ENCODE results near the gene SLC17A9.

SLC17A9 gene

DNA sequence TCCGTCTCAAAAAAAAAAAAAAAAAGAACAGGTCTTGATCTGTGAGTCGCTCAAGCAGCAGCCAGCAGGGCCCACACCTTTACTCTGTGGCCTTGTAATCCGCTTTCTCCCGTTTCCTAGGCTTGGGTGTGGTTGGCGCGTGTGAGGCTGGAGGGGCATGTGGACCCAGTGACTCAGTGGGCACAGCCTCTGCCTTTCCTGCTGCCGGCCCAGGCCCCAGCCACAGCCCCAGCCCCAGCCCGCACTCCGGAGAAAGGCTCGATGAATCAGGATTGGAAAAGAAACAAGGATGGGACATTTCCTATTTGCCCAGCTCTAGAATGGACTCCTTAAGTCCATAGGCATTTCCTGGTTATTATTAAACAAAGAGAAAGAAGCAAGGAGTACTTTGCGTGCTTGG is 50.0 kb downstream of the SLC17A9 start:
- DNase-seq (ENCODE audit: low read depth in 2 of 2), result no peak

DNA sequence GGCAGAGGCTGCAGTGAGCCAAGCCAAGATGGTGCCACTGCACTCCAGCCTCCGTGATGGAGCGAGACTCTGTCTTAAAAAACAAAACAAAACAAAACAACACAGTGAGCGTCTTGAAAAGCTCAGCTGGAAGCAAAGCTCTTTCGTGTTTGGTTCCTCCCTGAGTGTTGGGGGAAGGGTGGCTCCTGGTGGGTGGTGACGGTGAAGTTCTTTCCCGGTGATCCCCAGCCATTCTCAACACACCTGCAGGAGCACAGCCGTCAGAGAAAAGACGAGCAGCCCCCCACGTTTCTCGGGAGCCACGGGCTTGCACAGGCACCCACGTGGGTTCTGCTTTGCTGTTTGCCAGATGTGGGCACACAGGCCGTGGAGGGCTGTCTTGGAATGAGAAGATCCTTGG is 51.0 kb downstream of the SLC17A9 start:
- no peak for DNase-seq (ENCODE audit: low read depth in 2 of 2)

GRCh38 chr20:63004607-63005364 is 52.3 kb downstream of the SLC17A9 start:
- DNase-seq (ENCODE audit: low read depth in 2 of 2), result no peak

- no peak for DNase-seq (ENCODE audit: low read depth in 2 of 2)
Observed at GRCh38 chr20:63005365-63005861, 52.9 kb downstream of the SLC17A9 start.

- DNase-seq (ENCODE audit: low read depth in 2 of 2), result no peak
Observed at GRCh38 chr20:63005862-63006539, 53.5 kb downstream of the SLC17A9 start.

- no peak for DNase-seq (ENCODE audit: low read depth in 2 of 2)
Observed at GRCh38 chr20:63006540-63007359, 54.2 kb downstream of the SLC17A9 start, which contains the start of gene BHLHE23. Gene BHLHE23, minus strand, starts transcription at chr20:63006964. Its CDS starts 190 bp downstream, at chr20:63006774.

DNA sequence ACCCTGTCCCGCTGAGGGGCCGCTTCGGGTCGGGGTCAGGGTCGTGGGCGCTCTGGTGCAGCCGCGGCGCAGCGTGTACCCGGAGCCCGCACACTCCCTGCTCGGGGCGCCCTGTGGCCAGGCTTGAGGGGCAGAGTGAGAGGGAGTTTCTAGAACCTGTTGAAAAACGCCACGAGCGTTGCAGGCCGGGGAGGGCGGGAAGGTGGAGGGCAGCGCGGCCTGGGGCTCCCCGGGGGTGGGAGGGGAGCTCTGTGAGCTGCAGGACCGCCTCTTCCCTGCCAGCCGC is 54.8 kb downstream of the SLC17A9 start:
- DNase-seq (ENCODE audit: low read depth in 2 of 2), result no peak

GRCh38 chr20:63007646-63008488 is 55.4 kb downstream of the SLC17A9 start:
- no peak for DNase-seq (ENCODE audit: low read depth in 2 of 2)

DNA sequence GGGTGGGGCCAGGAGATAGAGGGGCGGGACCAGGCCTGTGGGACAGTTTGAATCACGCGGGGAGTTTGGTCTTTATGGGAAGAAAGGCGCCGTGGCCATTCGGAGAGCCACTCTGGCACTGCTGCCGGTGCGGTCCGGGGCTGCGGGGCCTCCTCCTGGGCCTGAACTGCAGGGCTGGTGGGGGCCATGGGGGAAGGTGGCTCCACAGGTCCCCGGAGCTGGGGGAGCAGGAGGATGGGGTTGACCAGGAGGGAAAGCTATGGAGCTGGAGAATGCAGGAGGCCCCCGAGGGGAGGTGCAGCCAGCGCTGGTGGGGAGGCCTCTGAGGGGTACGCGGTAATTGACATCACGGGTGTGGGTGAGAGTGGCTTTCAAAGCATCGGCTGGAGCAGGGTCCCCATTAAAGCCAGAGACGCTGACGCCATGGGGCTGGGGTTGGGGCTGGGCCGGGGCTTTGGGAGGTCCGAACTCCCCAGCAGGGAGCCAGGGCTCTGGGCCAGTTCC is 56.1 kb downstream of the SLC17A9 start:
- DNase-seq (ENCODE audit: low read depth in 2 of 2), result no peak

DNA sequence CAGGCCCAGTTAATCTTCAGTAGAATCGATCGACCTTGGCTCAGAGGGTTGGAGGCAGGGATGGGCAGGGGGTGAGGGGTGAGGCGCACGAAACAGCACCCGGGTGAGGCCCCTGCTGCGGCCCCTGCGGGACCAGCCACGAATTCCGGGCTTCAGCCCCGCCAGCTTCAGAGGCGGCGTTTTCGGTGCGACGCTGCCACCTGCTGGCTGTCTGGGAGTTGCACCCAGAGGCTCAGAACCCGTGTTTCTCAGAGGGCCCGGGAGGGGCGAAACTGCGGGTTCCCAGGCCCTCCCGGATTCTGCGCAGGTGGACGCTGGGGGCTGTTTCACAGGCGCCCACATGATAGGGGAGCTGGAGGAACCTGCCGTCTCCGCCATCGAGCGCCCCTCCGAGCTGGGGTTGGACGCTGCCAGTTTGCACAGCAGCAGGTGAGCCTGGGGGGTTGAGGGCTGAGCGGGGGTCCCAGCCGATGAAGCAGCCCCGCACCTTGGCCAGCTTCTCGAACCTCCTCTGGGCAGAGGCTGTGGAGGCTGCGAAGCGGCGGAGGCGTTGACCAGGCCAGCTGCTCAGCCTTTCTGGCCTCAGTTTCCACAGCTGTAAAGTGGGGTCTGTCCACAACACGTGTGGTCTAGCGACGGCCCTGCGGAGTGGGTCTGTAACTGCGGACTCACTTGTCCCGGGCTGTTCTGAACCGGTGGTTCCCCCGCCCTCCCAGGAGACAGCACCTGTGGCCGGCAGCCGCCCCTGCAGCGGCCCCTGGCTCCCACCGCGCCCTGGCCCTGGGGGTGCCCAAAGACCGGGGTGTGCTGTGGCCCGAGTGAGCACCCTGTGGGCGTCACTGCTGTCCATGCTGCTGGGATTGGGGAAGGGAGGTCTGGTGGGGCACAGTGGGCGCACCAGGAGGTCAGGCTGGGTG is 56.8 kb downstream of the SLC17A9 start:
- peak; percentile 59 to 76 for DNase-seq (ENCODE audit: low read depth in 2 of 2)

DNA sequence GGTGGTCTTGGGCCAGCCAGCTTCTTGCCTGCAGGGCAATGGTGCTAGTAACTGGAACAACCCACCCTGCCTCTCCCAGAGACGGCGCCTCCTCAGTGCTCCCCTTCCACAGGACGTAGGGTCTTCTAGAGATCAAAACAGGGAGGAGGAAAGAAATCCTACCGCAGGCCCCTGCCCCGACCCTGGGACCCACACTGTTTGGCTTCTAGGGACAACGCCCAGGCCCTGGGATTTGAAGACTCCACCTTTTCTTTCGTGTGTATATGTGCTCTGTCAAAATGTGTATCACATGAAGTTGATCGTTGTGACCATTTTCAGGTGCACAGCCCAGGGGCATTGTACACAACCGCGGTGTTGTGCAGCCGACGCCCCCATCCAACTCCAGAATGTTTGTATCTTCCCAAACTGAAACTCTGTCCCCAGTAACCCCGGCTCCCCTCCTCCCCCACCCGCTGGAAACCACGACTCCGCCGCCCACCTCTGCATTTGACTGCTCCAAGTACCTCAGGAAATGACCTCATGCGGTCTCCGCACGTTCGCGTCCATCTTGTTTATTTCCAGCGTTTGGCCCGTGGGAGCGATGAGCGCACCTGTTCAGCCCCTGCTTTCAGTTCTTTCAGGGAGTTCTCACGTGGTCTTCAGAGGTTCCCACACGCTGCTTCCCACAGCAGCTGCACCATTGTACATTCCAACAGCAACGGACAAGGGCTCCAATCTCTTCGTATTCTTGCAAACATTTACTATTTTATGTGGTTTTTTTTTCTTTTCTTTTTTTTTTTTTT is 57.7 kb downstream of the SLC17A9 start:
- peak; percentile 48 to 66 for DNase-seq (ENCODE audit: low read depth in 2 of 2)

DNA sequence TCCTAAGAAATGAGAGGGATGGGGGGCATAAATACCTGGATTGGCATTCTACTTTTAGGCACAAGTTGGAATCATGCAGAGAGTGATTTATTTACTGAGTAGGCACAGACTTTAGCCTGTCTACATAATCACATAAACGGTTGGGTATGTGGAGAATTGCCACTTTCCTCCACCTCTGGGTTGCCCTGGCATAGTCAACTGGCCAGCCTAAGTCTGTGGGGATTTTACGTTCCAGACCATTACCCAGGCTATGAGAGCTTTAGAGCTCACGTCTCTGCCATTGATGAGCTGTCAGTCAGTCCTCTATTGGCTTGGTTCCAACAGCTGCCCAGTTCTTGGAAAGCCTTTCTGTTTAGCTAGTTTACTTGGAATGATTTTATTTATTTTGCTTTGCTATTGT is 59.3 kb downstream of the SLC17A9 start:
- DNase-seq (ENCODE audit: low read depth in 2 of 2), result no peak

DNA sequence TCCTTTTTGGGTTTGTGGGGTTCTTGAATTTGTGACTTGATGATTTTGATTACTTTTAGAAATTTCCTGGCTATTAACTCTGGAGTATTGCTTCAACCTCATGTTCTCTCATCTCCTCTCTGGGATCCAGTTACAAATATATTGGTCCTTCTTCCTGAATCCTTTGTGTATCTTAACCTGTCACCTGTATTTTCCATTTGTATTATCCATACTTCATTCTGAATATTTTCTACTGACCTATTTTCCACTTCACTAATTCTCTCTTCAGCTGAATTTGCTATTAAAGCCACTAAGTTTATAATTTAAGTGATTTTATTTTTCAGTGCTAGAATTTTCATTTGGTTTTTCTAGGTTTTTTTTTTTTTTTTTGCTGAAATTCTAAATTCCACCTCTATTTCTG is 60.7 kb downstream of the SLC17A9 start:
- no peak for DNase-seq (ENCODE audit: low read depth in 2 of 2)

- no peak for DNase-seq (ENCODE audit: low read depth in 2 of 2)
Observed at GRCh38 chr20:63014287-63014686, 61.8 kb downstream of the SLC17A9 start.

DNA sequence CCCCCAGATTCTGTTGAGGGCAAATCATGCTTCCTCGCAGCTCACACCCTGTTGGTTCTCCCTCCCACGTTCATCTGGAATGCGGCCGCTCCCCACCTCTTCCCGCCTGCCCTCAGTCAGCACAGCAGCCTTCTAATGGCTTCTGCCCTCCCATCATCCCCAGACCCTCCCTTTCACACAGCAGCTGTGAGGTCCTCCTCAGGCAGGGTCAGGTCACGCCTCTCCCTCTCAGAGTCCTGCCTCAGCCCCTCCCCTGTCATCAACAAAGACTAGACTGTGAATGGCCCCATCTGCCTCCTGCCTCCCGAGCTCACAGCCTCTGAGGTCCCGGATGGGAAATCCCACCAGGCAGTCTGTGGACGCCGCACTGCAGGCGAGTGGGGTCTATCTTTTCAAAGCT is 62.2 kb downstream of the SLC17A9 start:
- DNase-seq (ENCODE audit: low read depth in 2 of 2), result no peak

DNA sequence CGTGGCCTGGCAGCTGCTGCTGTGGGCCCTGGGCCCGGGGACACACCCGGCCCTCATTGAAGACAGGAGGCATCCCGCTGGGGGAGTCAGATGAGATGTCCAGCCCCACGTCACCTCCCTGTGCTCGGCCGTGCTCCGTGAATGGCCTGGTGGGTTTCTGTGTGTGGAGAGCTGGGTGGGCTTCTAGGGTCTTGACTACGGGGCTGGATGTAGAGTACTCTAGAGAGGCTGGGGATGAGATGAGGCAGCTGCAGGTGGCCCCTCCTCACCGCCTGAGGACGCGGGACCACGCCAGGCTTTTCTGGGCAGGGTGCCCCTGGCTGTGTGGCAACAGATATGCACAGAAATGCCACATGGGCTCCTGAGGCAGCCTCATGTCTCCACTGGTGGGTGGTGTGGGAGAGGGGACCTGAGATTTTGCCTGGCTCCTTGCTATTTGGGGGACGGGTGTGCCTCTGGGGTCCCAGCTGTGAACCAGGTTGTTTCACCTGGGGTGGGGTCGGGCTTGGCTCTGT is 62.7 kb downstream of the SLC17A9 start:
- DNase-seq (ENCODE audit: low read depth in 2 of 2), result no peak

- DNase-seq (ENCODE audit: low read depth in 2 of 2), result no peak
Observed at GRCh38 chr20:63015662-63016361, 63.3 kb downstream of the SLC17A9 start.

DNA sequence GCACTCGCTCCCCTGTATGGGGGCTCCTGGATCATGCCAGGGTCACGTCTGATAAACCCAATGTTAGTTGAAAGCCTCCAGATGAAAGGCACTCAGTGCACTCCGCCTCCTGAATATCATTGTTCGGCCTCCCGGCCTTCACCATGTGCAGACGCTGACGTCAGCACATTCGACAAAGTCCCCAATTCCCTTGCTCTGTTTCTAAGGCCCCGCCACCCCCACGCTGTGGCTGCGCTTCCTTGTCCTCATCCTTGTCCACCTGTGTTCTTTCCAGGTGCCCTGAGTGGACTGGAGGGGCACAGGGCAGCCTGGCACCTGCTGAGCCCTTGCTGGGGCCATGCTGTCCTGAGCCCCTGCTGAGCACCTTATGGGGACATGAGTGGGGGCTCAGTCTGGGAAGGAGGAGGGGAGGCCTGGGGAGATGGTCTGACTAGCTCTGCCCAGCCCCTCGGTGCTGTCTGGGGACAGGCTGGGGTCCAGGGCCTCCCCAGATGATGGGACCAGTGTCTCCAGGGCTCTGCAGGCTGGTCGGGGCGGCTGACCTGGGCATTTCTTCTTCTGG is 64.1 kb downstream of the SLC17A9 start:
- DNase-seq (ENCODE audit: low read depth in 2 of 2), result no peak

Data from stimulated activated CD4-positive, alpha-beta T cell treated with anti-CD3 and anti-CD28 coated beads, Interleukin-15, amount 100 ng/mL, for 48 hours (primary cell).